ENCODE results near the gene DCUN1D2. TPM values are rescaled to one million over a fixed set of nuclear protein-coding genes. Genes with fewer than 3 reads are reported as not detected.
A peak's percentile ranks its signal among the peaks of the same experiment; 100 is the strongest.
"Not testable (repeated sequence)": the region's sequence is repeated elsewhere in the genome, so short reads cannot be mapped to it uniquely, and the experiment has no call there.

The DCUN1D2 gene
- total RNA-seq, 1 donor from 2014 or later: 23.8 TPM

GRCh38 chr13:113437408-113438010, 53.0 kb downstream of the DCUN1D2 start:
- TF ChIP-seq EZH2phosphoT487 (IDR thresholded peaks at IDR 0.05) (no peak), CTCF (IDR thresholded peaks at IDR 0.05) (no peak), EZH2 (IDR thresholded peaks at IDR 0.05) (no peak)
- Mint-ChIP-seq H3K36me3 (peaks cover 13% of the 10 kb centered on the region), H3K27ac (no peak overlapping the region), H3K4me1 (peaks cover under 1% of the 10 kb centered on the region), H3K9me3 (no peaks in the 10 kb centered on the region), H3K4me3 (no peak overlapping the region), H3K27me3 (ENCODE audit: insufficient read depth, low read depth) (no peaks in the 10 kb centered on the region)
- H3K4me1 ChIP-seq: no peaks in the 10 kb centered on the region
- no peaks in the 10 kb centered on the region for H3K36me3 ChIP-seq
- H3K9ac ChIP-seq: no peak overlapping the region
- H2AFZ ChIP-seq (replicated peaks): no peak overlapping the region
- no peak overlapping the region for H3K4me2 ChIP-seq
- no peaks in the 10 kb centered on the region for H3K27me3 ChIP-seq
- H4K20me1 ChIP-seq (ENCODE audit: low read depth): no peaks in the 10 kb centered on the region
- H3K27ac ChIP-seq: peak overlapping the region; percentile 13
- peaks cover 3% of the 10 kb centered on the region for H3F3A ChIP-seq (ENCODE audit: low read depth)
- no peaks in the 10 kb centered on the region for H3K79me2 ChIP-seq (ENCODE audit: low read depth)
- no peaks in the 10 kb centered on the region for H3K9me3 ChIP-seq (ENCODE audit: low read depth)
- no peak overlapping the region for H3K4me3 ChIP-seq
- DNase-seq (ENCODE audit: low spot score): no peak

- H3K4me3 ChIP-seq; H3K27ac ChIP-seq; DNase-seq (ENCODE audit: low spot score); H3K4me1 ChIP-seq; H3K27me3 ChIP-seq; H3K9me3 ChIP-seq (ENCODE audit: low read depth); H2AFZ ChIP-seq (replicated peaks); H3K36me3 Mint-ChIP-seq; H3K4me2 ChIP-seq; H3K27ac Mint-ChIP-seq; H3K4me1 Mint-ChIP-seq; H3K79me2 ChIP-seq (ENCODE audit: low read depth); H3K27me3 Mint-ChIP-seq (ENCODE audit: insufficient read depth, low read depth); H3F3A ChIP-seq (ENCODE audit: low read depth); H3K4me3 Mint-ChIP-seq; H3K9me3 Mint-ChIP-seq; H3K9ac ChIP-seq; H3K36me3 ChIP-seq; H4K20me1 ChIP-seq (ENCODE audit: low read depth): not testable (repeated sequence)
Observed at GRCh38 chr13:113436866-113437265, 53.6 kb downstream of the DCUN1D2 start.

GRCh38 chr13:113435907-113436306, 54.6 kb downstream of the DCUN1D2 start:
- H3K36me3 ChIP-seq; H3K36me3 Mint-ChIP-seq; H3K9ac ChIP-seq; H3K4me1 Mint-ChIP-seq; H3K4me2 ChIP-seq; H3F3A ChIP-seq (ENCODE audit: low read depth); H3K27me3 Mint-ChIP-seq (ENCODE audit: insufficient read depth, low read depth); H2AFZ ChIP-seq (replicated peaks); H3K4me1 ChIP-seq; H3K4me3 Mint-ChIP-seq; H3K9me3 Mint-ChIP-seq; DNase-seq (ENCODE audit: low spot score); H3K27me3 ChIP-seq; H3K4me3 ChIP-seq; H4K20me1 ChIP-seq (ENCODE audit: low read depth); H3K27ac Mint-ChIP-seq; H3K79me2 ChIP-seq (ENCODE audit: low read depth); H3K27ac ChIP-seq; H3K9me3 ChIP-seq (ENCODE audit: low read depth): not testable (repeated sequence)

GRCh38 chr13:113433391-113433916, 57.1 kb downstream of the DCUN1D2 start:
- TF ChIP-seq EZH2 (IDR thresholded peaks at IDR 0.05): no peak
- TF ChIP-seq CTCF (IDR thresholded peaks at IDR 0.05): no peak
- TF ChIP-seq EZH2phosphoT487 (IDR thresholded peaks at IDR 0.05): no peak

More at GRCh38 chr13:113433391-113433916, 57.1 kb downstream of the DCUN1D2 start:
- no peaks in the 10 kb centered on the region for H3K4me1 ChIP-seq
- Mint-ChIP-seq H3K4me3 (no peak overlapping the region), H3K27ac (no peak overlapping the region), H3K4me1 (peaks cover 6% of the 10 kb centered on the region), H3K9me3 (no peaks in the 10 kb centered on the region), H3K27me3 (ENCODE audit: insufficient read depth, low read depth) (peaks cover 2% of the 10 kb centered on the region), H3K36me3 (no peaks in the 10 kb centered on the region)
- H3K36me3 ChIP-seq: no peaks in the 10 kb centered on the region
- no peaks in the 10 kb centered on the region for H4K20me1 ChIP-seq (ENCODE audit: low read depth)
- H3F3A ChIP-seq (ENCODE audit: low read depth): peaks cover 3% of the 10 kb centered on the region
- no peaks in the 10 kb centered on the region for H3K79me2 ChIP-seq (ENCODE audit: low read depth)
- H3K27me3 ChIP-seq: no peaks in the 10 kb centered on the region
- no peak overlapping the region for H3K4me2 ChIP-seq
- H2AFZ ChIP-seq (replicated peaks): no peak overlapping the region
- H3K4me3 ChIP-seq: no peak overlapping the region
- no peak overlapping the region for H3K27ac ChIP-seq
- DNase-seq (ENCODE audit: low spot score): no peak
- no peak overlapping the region for H3K9ac ChIP-seq
- no peaks in the 10 kb centered on the region for H3K9me3 ChIP-seq (ENCODE audit: low read depth)
